ENCODE results near the gene BABAM2.

DNA sequence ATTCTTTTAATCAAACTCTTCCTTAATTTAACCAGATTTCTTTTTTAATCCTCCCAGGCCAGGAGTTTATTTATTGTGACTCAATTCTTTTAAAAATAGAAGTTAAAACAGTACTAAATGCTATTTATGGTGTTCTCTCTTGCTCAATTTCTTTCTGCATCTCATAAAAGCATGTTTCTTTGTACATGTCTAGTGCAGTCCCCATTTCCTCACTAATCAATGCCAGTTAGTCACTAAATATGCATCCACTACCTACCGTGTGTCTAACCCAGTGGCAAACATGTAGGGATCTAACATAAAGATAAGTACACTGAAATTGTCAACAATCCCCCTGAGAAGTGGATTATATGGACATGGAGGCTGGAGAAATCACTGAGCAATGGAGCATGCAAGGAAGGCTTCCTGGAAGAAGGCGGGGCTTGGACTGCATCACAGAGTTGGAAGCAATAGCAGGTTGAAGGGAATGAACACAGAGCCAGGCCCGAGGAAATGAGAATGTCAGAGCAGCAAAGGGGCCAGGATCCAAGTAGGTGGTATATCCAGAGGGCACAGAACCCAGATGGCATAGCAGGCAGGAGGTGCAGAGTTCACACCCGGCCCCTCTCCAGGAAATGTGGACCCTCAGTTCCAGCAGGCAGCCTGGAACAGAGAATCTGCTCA, 396.9 kb downstream of the BABAM2 start:
- TF ChIP-seq EZH2phosphoT487 (IDR thresholded peaks at IDR 0.05; ENCODE audit: insufficient read depth, low read depth) (no peak), EZH2 (IDR thresholded peaks at IDR 0.05; ENCODE audit: insufficient read depth, poor library complexity, severe bottlenecking) (no peak)
